HCT116 (cell line): ENCODE results near the gene DNAJC1.

Experiments used
- CTCF ChIP-seq, 3 experiments: fragments of 200-600 bp in 1 of 3; sonication (generic) in 1 of 3; IDR thresholded peaks in 2 of 3; conservative IDR thresholded peaks in 1 of 3; 2 replicates each; pipeline ENCODE4 v1.5.1; 2012 to 2017; ENCODE audit warnings: low read depth in 2 of 3, low read length in 2 of 3, antibody characterized with exemption in 1 of 3, borderline replicate concordance in 1 of 3, control low read depth in 1 of 3, mild to moderate bottlenecking in 1 of 3, mixed read lengths in 1 of 3, mixed run types in 1 of 3, moderate library complexity in 1 of 3; ENCODE audit not compliant: insufficient read depth in 1 of 3
- MAX ChIP-seq: IDR thresholded peaks from 2 replicates; pipeline ENCODE4 v1.6.1; 2012
- POLR2A ChIP-seq: IDR thresholded peaks from 2 replicates; pipeline ENCODE4 v1.7.0; 2011; ENCODE audit warnings: borderline replicate concordance; ENCODE audit not compliant: insufficient read depth, insufficient read length; ENCODE audit errors: extremely low read depth
- POLR2AphosphoS5 ChIP-seq: IDR thresholded peaks from 2 replicates; pipeline ENCODE4 v1.6.1; 2011; ENCODE audit warnings: mild to moderate bottlenecking, low read depth, low read length, moderate library complexity
- TCF7L2 ChIP-seq: IDR thresholded peaks from 2 replicates; pipeline ENCODE4 v1.7.0; 2011; ENCODE audit warnings: borderline replicate concordance, inconsistent platforms; ENCODE audit not compliant: insufficient read depth, insufficient read length; ENCODE audit errors: extremely low read depth
- YY1 ChIP-seq: IDR thresholded peaks from 2 replicates; pipeline ENCODE4 v1.6.1; 2011; ENCODE audit warnings: low read length, low read depth, moderate library complexity, mild to moderate bottlenecking; ENCODE audit not compliant: insufficient replicate concordance; ENCODE audit errors: extremely low read depth
- ZBTB33 ChIP-seq: IDR thresholded peaks from 2 replicates; pipeline ENCODE4 v1.6.1; 2011; ENCODE audit warnings: mild to moderate bottlenecking, low read length, moderate library complexity; ENCODE audit not compliant: insufficient replicate concordance; ENCODE audit errors: extremely low read depth
- ZNF274 ChIP-seq: fragments of 200-500 bp; sonication (Bioruptor generic); IDR thresholded peaks from 2 replicates; pipeline ENCODE4 v1.6.1; 2014; ENCODE audit warnings: mild to moderate bottlenecking, low read depth, low read length, inconsistent platforms

GRCh38 chr10:21935439-21936023 is 68.0 kb downstream of the DNAJC1 start:
- no peak for TF ChIP-seq CTCF (IDR thresholded peaks at IDR 0.05 in 2 of 3, conservative IDR thresholded peaks at IDR 0.05 in 1 of 3; ENCODE audit: borderline replicate concordance in 1 of 3, insufficient read depth in 1 of 3, low read depth in 2 of 3, low read length in 2 of 3)
- no peak for TF ChIP-seq MAX
- TF ChIP-seq ZNF274 = no peak
- TF ChIP-seq POLR2A = no peak
- no peak for TF ChIP-seq ZBTB33
- TF ChIP-seq YY1 = no peak
- TF ChIP-seq TCF7L2 = no peak
- no peak for TF ChIP-seq POLR2AphosphoS5
